AG09309 (cell line): ENCODE data around the gene PDIA6.

Source experiments
- DNase-seq: peaks from one replicate; pipeline ENCODE4 v3.0.0-alpha.2; 2010; ENCODE audit warnings: low read depth
- H3K4me3 ChIP-seq: 2 replicates; pipeline ENCODE4 v1.5.1; 2011; ENCODE audit warnings: mild to moderate bottlenecking, low read depth, low read length, moderate library complexity; ENCODE audit not compliant: control insufficient read depth
- CTCF ChIP-seq: IDR thresholded peaks from 2 replicates; pipeline ENCODE4 v1.5.1; 2011; ENCODE audit warnings: mild to moderate bottlenecking, low read depth, low read length, inconsistent platforms; ENCODE audit not compliant: insufficient read depth, control insufficient read depth; ENCODE audit errors: missing control alignments

The PDIA6 gene

GRCh38 chr2:10812362-10813162 lies at the start of gene PDIA6:
Gene PDIA6, minus strand, starts transcription at chr2:10812785. Its CDS starts 89 bp downstream, at chr2:10812696.
- peak; percentile 82 for DNase-seq
- no peak for TF ChIP-seq CTCF
- peak within 1 kb of the TSS; percentile 72 for H3K4me3 ChIP-seq

- no peak for TF ChIP-seq CTCF
- H3K4me3 ChIP-seq: no peak overlapping the region
- no peak for DNase-seq
These were observed 49.7 kb upstream of the PDIA6 start for GRCh38 chr2:10862330-10862729.

- H3K4me3 ChIP-seq: no peak overlapping the region
- TF ChIP-seq CTCF: no peak
- DNase-seq: no peak
These were observed 49.2 kb upstream of the PDIA6 start for GRCh38 chr2:10861765-10862164.

- DNase-seq: no peak
- no peak overlapping the region for H3K4me3 ChIP-seq
- TF ChIP-seq CTCF: no peak
These were observed 48.3 kb upstream of the PDIA6 start for GRCh38 chr2:10860814-10861325.

- no peak for TF ChIP-seq CTCF
- DNase-seq: no peak
These were observed 47.7 kb upstream of the PDIA6 start for GRCh38 chr2:10860081-10860813.

GRCh38 chr2:10859278-10859677 lies 46.7 kb upstream of the PDIA6 start:
- TF ChIP-seq CTCF: no peak
- H3K4me3 ChIP-seq: no peak overlapping the region
- no peak for DNase-seq

More at GRCh38 chr2:10860081-10860813, 47.7 kb upstream of the PDIA6 start:
- H3K4me3 ChIP-seq: no peak overlapping the region
